Panc1 (cell line): ENCODE data around the gene LRSAM1.

Experiments
- CTCF ChIP-seq: fragments of 450-650 bp; IDR thresholded peaks from 2 replicates; pipeline ENCODE4 v1.5.1; 2017; ENCODE audit warnings: mild to moderate bottlenecking
- POLR2AphosphoS5 ChIP-seq: IDR thresholded peaks from 2 replicates; pipeline ENCODE4 v1.6.1; 2012; ENCODE audit warnings: mild to moderate bottlenecking, low read depth, low read length, moderate library complexity
- REST ChIP-seq, 2 experiments: IDR thresholded peaks; 2 replicates each; pipeline ENCODE4 v1.6.1; 2011 to 2012; ENCODE audit warnings: low read depth in 2 of 2, control low read depth in 1 of 2, low read length in 1 of 2, mild to moderate bottlenecking in 1 of 2, moderate library complexity in 1 of 2; ENCODE audit not compliant: insufficient read depth in 1 of 2

- TF ChIP-seq POLR2AphosphoS5 (no peak), REST (IDR thresholded peaks at IDR 0.05; ENCODE audit: insufficient read depth in 1 of 2, low read depth in 2 of 2, low read length in 1 of 2) (no peak), CTCF (no peak)
Measured at GRCh38 chr9:127534250-127534906, 83.1 kb downstream of the LRSAM1 start.
